ENCODE data around the gene SLC8A2. TPM values are rescaled to one million over a fixed set of nuclear protein-coding genes. Genes with fewer than 3 reads are reported as not detected.

Gene SLC8A2
- total and polyA plus RNA-seq, 2 donors (not counting 1 experiment from before 2014, with no cell fraction given), result 0.07 TPM; not detected in 1

DNA sequence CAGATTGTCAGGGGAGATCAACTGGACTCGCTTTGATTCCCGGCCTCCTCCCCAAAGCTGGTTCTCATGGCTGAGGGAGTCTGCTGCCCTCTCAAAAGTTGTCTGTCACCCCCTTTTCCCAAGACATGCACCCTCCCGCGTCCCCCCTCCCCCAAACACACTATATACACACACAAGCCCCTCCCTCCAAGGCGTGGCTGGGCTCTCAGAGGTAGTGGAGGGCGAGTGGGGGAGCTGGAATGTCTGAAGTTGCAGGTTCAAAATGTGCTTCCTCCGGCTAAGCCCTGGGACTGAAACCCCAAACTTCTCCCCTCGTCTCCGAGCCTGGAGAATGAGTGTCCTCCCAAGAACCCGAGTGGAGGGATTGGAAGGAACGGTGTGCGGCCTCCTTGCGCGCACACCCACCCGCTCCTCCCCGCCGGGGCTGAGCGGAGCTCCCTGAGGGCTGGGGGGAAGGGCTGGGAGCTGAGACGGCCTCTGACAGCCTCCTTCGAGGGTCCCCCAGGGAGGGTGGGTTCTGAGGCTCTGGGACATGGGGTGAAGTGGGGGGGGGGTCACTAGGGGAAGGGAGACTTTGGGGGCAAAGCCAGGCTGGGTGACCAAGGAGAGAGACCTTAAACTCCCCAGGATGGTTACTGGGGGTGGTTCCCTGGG lies 42.4 kb downstream of the SLC8A2 start:
- H3K27me3 Mint-ChIP-seq, result peaks cover 46% of the 10 kb centered on the region
- ATAC-seq (ENCODE audit: low read depth), result no peak
- Histone ChIP-seq H3K4me1 (ENCODE audit: control insufficient read depth in 2 of 2, insufficient read depth in 2 of 2, low read length in 2 of 2) (peaks cover 22 to 26% of the 10 kb centered on the region in 2 donors), H3K79me2 (ENCODE audit: control insufficient read depth, insufficient read depth, low read length) (no peaks in the 10 kb centered on the region), H4K20me1 (ENCODE audit: control insufficient read depth, insufficient read depth, low read length, poor library complexity, severe bottlenecking) (no peaks in the 10 kb centered on the region), H3K27ac (ENCODE audit: low read length in 2 of 2) (no peak overlapping the region), H3K36me3 (replicated peaks in 1 of 2; ENCODE audit: control extremely low read depth in 1 of 2, control insufficient read depth in 1 of 2, extremely low read depth in 1 of 2, insufficient read depth in 2 of 2, low read length in 1 of 2) (no peaks in the 10 kb centered on the region), H3K9ac (ENCODE audit: low read length) (no peak overlapping the region), H3K4me3 (ENCODE audit: control extremely low read depth in 1 of 5, extremely low read depth in 1 of 5, insufficient read depth in 1 of 5, low read depth in 2 of 5, low read length in 4 of 5) (no peak overlapping the region), H3K9me3 (ENCODE audit: control extremely low read depth in 1 of 3, control insufficient read depth in 2 of 3, insufficient read depth in 1 of 3, low read length in 2 of 3) (peaks cover 0 to 41% (median 4%) of the 10 kb centered on the region in 3 donors), H2AFZ (ENCODE audit: insufficient read depth, low read depth, low read length, poor library complexity, severe bottlenecking) (no peak overlapping the region), H3K27me3 (replicated peaks in 1 of 4; ENCODE audit: control extremely low read depth in 1 of 4, control insufficient read depth in 3 of 4, insufficient read depth in 4 of 4, low read length in 3 of 4) (peaks cover 0 to 95% (median 48%) of the 10 kb centered on the region in 4 experiments), H3K4me2 (replicated peaks; ENCODE audit: low read depth, low read length, poor library complexity, severe bottlenecking) (peak overlapping the region; percentile 58)
- H3K4me1 Mint-ChIP-seq, result peaks cover 11% of the 10 kb centered on the region
- no peak for DNase-seq
- TF ChIP-seq CTCF (IDR thresholded peaks at IDR 0.05) (no peak), EZH2 (IDR thresholded peaks at IDR 0.05; ENCODE audit: borderline replicate concordance, insufficient read depth, low read depth, low read length, poor library complexity, severe bottlenecking) (no peak)
- WGBS (ENCODE audit: insufficient coverage), result 24% methylated on average over 12 of the region's 20 CpGs
- peak overlapping the region; percentile 12 for H3K4me3 Mint-ChIP-seq
- CTCF ChIA-PET, result interaction anchor here (1.2 to 1.9 kb wide), 4 partner anchors 7 to 132 kb away, joined by 3 to 13 read pairs (median 5); partner anchors contain the start of gene DHX34
- no peaks in the 10 kb centered on the region for H3K9me3 Mint-ChIP-seq (ENCODE audit: insufficient read depth)
- no peak overlapping the region for H3K27ac Mint-ChIP-seq
- intact Hi-C loops (cut with micrococcal nuclease), result no loop called here
- POLR2A ChIA-PET, result interaction anchor here (0.6 kb wide), 1 partner anchor 26 kb away, joined by 3 read pairs; no protein-coding TSS in a partner anchor
